Mucosa of gallbladder (tissue), 1 donor: ENCODE data around the gene STK25. TPM values are rescaled to one million over a fixed set of nuclear protein-coding genes. Genes with fewer than 3 reads are reported as not detected.
A peak's percentile ranks its signal among the peaks of the same experiment; 100 is the strongest.

Experiments
- DNase-seq: peaks from one replicate; pipeline ENCODE4 v3.0.0-alpha.2; 2020; ENCODE audit warnings: low spot score
- total RNA-seq: library from RNA; stranded (reverse); gene quantifications from one replicate; pipeline ENCODE4 v1.2.1, GENCODE V29; 2021
- donor health status: DM: no; HTN: no; CAD: no.

The STK25 gene
- 158 TPM for total RNA-seq

DNA sequence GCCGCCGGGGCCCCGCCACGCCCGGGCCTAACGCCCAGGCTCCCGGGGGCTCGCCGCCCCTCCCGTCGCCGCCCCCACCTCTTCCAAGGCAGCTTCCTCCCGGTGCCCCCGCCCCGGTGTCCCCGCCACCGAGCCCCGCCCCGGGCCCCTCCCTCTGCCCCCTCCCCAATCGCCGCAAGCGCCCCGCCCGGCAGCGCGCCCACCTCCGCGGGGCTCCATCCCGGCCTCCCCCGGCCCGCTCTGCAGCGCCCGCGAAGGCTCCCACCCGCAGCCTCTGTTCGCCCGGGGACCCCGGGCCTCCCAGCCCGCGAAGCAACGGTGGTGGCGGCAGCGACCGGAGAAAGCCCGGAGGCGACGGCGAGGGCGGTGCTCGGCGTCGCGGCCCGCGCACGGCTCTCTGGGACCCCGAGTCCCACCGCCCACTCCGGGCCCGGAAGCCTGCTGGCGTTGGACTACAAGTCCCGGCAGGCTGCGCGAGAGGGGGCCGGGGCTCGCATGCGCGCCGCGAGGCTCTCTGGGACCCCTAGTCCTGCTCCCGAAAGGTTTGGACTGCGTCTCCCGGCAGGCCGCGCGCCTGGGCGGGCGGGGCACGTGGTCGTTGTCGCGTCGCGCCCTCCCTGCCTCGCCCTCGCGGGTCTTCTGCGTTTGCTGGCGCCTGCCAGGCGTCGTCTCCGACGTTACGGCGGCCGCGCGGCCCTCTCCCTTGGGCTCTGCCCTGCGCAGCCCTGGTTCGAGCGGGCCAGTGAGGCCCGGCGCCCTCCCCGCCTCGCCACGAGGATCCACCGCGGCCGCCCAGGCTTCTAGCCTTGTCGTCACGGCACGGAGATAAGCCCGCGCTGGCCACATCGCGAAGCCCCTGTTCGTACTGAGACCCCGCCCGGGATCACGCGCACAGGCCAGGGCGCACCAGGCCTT, at the start of gene STK25:
Gene STK25 (minus strand): TSS at position 345 of the 915 bp plus-strand sequence. CDS start 549 bp downstream, outside the sequence.
- DNase-seq, result peak; percentile 98

DNA sequence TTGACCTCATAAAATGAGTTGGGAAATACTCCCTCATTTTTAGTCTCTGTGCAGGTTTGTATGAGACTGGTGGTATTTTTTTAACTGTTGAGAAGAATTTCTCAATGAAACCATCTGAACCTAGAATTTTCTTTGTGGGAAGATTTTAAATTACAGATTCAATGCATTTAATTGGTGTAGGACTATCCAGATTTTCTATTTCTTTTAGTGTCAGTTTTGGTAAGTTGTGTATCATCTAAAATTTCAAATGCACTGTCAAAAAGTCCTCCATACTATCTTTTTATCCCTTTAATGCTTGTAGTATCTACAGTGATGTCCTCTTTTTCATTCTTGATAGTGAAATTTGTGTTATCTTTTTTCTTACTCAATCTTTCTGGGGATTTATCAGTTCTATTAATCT, 48.4 kb upstream of the STK25 start:
- DNase-seq, result no peak

DNA sequence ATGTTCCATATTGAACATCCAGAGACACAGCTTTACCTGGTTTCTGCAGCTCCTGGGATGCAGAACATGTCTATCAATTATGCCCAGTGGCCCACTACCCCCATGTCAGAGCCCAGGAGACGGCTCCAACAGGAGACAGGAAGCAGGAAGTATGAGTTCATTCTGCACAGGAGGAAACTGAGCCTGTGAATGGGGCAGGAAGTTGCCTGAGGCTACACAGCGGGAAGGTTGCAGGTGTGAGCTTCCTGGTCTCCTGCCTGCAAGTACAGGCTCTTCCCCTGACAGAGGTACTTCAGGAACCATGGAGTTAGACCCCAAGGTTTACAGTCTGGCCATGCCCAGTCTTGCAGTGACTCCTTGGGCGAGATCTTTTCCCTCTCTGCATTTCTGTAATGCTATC, 47.3 kb upstream of the STK25 start:
- DNase-seq, result no peak

DNA sequence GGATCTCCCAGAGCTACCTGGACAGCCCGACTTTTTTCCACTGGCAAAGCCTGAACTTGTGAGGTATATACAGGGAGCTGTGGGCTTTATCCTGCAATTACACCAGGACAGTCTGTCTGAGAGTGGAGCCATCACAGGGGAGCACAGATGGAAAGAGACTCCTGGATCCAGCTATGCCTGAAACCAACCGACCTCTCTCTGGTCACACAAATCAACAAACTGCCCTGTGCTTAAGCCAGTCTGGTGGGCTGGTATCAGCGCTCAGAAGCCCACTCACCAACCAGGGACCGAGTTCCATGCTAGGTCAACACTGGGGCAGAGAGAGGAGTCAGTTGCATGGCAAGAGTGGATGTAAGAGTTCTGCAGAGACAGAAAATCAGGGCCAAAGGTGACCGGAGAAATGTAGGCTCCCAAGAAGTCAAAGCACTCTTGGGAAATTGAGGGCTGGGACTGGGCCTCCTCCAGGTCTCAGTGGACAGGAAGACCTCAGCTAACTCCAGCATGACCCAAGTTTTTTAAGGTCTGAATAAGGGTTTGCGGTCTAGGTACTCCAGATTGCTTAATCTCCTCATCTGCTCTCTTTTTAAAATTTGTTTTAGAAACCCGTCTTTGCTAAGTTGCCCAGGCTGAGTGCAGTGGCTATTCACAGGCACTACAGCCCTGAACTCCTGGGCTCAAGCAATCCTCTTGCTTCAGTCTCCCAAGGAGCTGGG, 46.4 kb upstream of the STK25 start:
- no peak for DNase-seq

DNA sequence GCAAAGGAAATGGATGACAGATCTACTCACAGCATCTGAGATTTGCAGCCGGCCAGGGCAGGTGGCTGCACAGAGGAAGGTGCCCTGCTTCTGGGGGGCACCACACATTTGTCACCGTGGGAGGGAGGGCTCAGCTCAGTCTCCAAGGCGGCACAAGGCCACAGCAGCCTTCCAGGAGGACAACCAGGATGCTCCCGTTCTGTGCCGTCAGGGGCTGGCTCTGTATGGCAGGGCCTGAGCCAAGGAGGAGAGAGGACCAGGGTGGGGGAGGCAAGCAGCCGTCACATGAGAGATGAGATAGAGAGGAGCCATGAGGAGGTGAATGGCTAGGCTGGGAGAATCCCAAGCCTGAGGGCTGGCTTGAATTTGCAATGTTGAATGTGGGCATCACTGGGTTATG, 45.6 kb upstream of the STK25 start:
- no peak for DNase-seq

DNA sequence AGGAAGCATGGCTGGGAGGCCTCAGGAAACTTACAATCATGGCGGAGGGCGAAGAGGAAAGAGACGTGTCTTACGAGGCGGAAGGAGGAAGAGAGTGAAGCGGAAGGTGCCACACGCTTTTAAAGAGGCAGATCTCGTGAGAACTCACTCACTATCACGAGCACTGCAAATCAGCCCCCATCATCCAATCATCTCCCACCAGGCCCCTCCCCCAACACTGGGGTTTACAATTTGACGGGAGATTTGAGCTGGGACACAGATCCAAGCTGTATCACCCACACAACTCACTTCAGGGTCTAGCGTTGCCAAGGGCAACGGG, 45.1 kb upstream of the STK25 start:
- no peak for DNase-seq

DNA sequence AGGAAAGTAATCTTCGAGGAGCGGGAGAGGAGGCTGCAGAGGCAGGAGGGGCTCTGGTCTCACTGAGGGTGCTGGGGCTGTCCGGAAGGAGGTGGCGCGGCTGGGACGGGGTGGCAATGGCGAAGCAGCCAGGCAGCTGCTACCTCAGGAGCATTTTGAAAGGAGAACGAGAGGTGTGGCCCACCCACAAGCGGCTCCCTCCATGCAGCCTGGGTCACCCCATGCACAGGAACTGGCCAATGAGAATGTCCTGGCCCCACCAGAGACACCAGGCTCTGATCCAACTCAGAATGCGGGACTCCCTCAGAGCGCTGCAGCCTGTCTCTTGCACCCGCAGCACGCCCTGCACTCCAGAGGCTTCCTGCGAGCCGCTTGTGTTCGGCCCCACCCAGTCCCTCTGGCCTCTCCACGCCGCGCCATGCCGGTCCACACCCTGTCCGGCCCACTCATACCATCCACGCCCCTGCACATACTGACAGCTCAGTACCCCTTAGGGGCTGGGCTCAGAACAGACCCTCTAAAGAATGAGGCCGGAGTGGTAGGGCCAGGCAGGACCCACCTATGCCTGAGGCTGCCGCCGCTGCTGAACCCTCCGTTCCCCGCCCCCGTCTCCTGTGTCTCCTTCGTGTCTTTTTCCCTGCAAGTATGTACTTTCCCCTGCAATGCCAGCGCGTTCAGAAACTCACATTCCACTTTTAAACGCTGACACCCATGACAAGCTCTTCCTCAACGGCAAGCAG, 43.8 kb upstream of the STK25 start:
- no peak for DNase-seq

DNA sequence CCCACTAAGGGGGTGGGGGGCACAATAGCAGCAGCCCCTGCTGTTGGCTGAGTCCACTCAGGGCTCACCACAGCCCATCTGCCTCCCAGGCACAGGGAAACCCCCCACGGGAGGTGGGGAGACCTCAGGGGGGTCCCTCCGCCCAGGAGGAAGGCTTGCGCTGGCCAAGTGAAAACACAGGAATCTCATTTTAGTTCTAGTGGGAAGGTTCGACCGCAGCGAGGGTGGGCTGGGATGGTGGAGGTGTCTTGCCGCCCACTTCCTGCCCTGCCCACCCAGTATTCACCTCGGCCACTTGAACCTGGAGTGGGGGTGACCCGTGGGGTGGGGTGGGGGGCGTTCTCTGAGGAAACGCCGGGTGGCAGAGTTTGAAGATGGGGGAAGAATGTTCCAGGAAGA, 43.2 kb upstream of the STK25 start:
- no peak for DNase-seq

DNA sequence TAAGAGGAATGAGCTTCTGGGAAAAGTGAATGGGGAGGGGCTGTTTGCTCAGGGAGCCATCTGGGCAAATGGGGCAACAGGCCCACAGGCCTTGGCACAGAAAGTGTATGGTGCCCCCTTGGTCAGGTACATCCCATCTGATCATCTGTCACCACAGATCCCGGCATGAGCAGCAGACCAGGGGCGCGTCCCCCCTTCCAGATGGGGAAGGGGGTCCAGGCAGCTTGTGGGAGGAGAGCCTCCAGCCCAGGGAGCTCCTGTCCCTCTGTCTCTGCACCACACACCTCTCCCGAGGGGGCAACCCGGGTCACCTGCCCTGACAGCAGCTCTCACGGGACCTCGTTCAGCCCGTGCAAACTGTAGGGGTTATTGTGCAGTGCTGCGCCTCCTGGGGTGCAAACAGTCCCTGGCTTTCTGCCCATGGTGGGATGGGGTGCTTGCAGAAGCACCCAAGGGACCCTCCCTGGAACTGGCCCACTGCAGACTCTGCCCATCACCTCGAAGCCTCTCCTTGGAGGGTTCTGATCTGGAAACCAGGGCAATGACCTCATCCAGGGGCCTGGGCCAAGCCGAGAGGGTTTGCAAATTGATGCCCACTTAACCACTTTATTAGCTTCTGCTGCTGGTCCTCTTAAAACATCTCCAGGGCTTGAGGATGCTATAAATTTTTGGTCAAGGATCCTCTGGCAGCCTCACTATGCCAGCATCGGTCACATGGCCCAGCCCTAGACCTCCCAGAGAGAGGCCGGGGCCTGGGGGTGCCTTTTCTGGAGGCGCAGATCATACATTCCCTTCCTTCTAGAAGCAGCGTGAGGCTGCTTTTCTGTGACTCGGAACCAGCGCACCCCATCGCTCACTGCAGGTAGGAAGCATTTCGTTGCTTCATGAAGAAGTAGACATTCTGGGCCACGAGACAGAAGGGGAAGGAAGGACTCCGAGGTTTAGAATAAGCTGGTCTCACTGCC, 42.5 kb upstream of the STK25 start:
- no peak for DNase-seq

DNA sequence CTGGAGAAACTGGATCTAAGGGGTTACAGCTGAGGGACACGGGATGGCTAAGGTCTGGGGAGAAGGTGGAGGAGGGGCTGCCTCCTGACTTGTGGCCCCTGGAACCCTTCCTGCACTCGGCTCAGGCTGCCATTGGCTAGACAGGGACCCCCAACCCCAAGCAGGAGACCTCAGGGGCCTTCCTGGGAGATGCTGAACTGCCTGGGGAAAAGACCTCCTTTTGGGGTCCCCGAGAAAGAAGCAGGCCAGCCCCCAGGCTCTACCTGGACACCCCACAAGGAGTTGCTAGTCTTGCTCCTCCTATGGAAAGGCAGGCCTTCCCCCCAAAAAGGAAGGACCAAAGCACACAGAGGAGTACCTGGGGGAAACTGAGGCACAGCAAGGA, 40.1 kb upstream of the STK25 start:
- DNase-seq, result no peak

DNA sequence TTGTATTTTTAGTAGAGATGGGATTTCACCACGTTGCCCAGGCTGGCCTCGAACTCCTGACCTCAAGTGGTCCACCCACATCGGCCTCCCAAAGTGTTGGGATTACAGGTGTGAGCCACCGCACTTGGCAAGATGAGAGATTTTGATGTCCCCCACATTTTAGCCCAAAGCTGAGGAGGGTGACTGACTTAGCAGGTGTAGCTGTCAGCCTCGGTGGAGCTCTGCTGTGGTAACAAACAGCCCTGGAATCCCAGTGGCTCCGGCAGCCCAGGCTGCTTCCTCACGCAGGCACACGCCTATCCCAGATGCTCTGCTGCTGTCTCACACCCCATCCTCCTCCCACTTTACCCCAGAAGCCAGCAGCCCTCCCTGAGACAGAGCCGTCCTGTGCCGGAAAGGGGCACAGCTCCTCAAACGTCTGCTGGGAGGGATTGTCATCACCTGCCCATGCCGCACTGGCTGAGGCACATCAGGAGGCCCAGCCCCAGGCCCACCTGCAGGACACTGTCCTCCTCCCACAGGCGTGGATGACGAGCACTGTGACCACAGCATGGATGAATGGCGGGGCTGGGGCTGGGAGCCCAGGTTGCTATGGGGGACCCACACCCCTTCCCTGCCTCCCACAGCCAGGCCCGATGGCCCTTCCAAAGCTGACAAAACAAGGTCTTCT, 39.5 kb upstream of the STK25 start:
- DNase-seq, result no peak

DNA sequence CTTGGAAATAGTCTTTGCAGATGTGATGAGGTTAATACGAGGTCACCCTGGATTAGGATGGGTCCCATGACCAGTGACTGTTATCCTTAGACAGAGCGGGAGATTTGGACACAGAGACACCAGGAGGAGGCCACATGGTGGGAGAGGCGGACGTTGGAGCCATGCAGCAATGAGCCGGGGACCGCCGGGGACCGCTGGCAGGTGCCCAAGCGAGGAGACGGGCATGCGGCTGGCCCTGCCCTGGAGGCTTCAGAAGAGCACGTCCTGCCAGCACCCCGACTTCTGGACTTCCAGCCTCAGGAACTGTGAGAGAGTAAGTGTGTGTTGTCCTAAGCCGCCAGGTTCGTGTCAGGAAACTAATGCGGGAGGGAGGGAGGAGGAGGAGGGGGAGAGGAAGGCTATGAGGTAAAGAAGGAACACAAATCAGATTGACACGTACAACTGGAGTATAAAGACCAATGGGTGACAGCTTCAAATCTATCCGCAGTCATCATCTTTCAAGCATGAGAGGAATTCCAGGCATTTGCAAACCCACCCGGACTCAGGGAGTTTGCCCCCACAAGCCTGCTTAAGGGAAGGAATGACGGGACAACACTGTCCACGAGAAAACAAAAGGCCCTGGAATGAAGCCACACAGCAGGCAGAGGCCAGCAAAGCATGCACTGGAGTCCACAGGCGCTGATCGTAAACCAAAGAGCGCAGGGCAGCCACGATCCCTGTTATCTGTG, 38.6 kb upstream of the STK25 start:
- DNase-seq, result no peak

DNA sequence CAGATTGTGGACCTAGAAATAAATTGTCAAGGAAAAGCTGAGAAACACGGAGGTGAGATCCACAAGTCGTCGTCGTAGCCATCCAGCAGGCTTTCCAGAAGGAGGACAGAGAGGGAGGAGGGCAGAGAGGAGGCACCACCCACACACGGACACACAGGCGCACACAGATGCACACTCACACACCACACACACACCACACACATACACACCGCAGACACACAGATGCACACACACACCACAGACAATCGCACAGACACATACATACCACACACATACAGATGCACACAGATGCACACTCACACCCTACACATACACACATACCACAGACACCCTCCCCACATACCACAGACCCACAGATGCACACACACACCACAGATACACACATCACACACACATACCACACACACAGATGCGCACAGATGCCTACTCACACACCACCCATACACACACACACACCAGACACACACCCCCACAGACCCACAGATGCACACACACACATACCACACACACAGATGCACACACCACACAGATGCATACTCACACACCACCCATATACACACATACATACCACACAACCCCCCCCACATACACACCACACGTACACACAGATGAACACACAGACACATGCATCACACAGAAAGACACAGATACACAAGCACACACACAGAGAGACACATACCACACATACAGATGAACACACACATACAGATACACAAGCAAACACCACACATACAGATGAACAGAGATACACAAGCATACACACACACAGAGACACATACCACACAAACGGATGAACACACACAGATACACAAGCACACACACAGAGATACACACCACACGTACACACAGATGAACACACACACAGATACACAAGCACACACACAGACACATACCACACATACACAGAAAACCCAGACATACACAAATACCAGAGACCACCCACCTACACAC, 37.4 kb upstream of the STK25 start:
- DNase-seq, result no peak

DNA sequence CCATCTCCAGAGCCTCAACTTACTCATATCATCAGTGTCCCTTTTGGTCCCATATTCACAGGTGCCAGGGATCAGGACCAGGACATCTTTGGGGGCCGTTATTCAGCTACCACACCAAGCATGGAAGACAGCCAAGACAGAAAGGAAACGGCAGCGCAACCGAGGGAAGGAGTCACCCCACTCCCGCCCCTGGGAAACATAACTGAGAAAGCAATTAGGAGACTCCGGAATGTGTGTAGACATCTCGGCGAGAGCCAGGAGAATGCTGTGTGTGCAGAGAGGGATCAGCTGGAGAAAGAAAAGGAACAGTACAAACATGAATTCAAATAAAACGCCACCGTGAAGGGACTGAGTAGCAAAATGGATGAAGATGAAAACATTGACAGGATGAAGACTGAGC, 36.7 kb upstream of the STK25 start:
- no peak for DNase-seq

DNA sequence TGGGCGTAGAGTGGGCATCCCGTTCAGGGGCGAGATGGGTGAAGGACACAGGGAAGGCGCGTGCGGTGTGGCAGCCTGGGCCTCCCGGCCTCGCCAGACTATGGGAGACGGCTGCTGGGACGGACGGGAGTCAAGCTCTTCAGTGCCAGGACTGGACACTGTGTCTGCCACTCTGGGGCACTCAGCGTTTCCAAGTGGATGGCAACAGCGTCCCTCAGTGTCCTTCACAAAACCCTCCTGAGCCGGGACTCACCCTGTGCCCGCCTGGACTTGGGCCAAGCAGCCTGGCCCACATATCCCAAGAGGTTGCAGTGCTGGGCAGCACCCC, 33.9 kb upstream of the STK25 start:
- no peak for DNase-seq

DNA sequence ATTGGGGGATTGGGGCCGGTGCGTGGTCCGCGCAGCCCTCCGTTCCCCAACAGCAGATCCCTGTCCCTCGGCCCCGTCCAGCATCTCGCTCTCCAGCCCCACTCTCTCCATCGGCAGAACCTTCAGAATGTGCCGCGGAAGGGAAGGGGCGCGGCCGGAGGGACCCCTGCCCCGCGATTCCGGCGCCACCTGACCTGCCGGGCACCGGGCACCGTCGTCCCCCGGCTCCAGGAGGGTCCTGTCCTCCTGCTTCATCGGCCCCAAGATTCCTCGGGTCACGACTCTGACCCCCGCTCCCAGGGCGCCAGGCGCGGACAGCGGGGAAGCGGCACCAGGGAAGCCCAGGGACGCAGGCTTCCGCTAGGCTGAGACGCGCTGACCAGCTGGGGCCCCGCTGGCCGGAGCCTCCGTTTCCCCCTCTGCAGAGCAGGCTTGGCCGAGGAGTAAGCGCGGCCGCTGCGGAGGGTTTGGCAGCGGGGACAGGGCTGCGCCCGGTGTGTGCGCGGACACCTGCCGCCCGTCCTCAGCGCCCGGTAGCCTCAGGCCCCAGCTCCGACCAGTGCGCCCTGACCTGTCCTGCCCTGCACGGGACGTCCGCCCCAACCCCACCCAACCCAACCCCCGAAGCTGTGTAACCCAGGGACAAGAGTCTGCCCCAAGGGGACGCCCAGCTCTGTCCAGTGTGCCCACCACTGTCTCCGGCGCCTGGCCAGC, 33.3 kb upstream of the STK25 start:
- no peak for DNase-seq

DNA sequence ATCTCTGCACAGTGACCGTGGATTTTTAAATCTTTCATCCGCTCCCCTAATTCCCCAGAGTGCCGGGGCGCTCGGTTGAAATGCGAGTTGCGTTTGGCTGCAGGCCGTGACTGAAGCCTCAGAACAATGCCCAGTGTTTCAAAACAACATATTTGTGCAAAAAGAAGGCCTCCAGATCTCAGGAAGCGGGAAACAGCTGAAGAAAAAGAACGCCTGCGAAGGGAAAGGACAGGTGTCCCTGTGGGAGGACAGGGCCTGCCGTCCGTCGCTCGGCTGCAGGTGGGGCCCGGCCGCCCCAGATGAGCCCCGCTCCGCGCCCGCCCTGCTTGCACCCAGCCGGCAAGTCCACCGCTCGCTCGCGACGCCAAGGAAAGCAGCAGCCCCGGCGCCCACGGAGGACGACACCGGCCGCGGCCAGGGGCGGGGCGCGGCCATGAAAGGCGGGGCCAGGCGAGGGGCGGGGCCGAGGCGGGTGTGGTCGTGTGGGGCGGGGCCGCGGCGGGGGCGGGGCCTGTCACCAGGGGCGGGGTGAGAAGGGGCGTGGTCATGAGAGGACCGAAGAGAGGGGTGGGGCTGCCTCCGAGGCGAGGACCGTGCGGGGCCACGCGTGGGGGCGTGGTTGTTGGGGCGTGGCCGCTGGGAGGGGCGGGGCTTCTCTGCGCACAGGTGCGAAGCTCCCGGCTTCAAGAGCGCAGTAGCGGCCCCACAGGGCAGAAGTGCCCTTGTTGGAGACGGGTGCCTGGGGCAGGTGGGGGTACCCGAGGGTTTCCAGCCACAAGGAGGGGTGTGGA, 32.6 kb upstream of the STK25 start:
- peak; percentile 66 for DNase-seq

DNA sequence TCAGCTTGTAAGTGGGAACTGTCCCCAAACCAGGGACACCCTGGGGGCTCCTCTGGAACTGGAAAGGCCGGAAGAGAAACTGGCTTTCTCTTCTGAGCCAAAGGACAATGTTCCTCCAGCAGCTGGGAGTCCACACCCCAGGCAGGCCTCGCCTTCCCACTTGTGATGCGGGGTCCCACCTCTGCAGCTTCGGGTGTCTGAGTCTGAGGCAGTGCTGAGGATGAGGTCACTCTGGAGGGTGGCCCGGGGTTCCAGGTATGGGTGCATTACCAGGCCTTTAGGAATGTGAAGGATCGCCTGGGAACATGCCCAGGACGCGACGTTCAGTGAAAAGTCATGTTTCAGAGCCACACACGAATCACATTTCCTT, 32.0 kb upstream of the STK25 start:
- no peak for DNase-seq
